ENCODE results near the gene AKNA.
"Not testable (repeated sequence)": the region's sequence is repeated elsewhere in the genome, so short reads cannot be mapped to it uniquely, and the experiment has no call there.

Gene AKNA

DNA sequence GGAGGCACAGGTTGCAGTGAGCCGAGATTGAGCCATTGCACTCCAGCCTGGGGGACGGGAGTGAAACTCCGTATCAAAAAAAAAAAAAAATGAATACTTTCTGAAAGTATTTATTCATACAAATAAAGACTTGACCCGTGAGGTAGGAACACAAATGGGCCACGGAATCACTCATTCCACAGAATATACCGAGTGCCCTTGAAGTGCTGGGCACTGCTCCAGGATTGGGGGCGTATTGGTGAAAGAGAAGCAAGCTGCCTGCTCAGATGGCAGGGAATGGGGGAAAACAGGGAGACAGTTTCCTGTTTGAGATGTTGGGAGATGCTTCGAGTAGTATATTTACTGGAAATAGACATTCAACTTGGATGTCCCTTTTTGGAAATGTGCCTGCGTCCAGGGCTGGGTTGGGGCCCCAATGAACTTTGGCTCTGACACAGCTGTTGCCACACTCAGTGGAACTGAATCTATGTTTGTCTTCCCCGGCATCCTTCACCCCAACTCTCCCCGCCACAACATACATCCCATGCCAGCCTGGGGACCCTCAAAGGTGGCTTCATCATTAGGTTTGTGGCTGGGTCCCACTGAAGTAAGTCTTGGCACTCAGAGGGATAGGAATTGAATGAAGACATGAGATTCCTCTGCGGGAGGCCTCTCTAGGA, 65.5 kb downstream of the AKNA start:
- DNase-seq (ENCODE audit: low read depth): not testable (repeated sequence)

DNA sequence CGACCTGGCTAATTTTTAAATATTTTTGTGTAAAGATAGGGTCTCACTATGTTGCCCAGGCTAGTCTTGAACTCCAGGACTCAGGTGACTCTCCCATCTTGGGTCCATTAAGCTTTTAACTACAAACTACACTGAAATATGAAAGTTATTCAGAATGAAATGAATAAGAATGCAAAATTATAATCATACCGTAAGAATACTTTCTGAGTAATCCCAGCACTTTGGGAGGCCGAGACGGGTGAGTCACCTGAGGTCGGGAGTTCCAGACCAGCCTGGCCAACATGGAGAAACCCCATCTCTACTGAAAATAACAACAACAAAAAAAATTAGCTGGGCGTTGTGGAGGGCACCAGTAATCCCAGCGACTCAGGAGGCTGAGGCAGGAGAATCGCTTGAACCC, 66.0 kb downstream of the AKNA start:
- no peak for DNase-seq (ENCODE audit: low read depth)

GRCh38 chr9:114320710-114321109, 67.1 kb downstream of the AKNA start:
- DNase-seq (ENCODE audit: low read depth): not testable (repeated sequence)

DNA sequence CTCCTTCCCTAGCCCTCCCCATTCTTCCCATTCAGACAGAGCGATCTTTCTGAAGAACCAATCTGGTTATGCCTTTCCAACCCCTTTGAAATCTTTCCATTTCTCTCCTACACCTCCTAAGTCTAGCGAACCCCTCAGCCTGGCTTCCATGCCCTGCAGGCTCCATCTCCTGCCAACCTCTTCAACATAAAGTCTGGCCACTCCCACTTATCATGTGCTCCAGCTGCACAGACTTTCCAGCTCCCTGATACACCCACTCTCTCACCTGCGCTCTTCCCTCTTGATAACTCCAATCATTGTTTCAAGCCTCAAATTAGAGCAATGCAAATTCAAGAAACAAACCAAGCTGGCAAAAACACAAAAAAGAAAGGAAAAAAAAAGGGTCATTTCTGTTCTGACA, 68.6 kb downstream of the AKNA start:
- DNase-seq (ENCODE audit: low read depth): no peak

- DNase-seq (ENCODE audit: low read depth): no peak
Measured at GRCh38 chr9:114318416-114318815, 69.4 kb downstream of the AKNA start.

DNA sequence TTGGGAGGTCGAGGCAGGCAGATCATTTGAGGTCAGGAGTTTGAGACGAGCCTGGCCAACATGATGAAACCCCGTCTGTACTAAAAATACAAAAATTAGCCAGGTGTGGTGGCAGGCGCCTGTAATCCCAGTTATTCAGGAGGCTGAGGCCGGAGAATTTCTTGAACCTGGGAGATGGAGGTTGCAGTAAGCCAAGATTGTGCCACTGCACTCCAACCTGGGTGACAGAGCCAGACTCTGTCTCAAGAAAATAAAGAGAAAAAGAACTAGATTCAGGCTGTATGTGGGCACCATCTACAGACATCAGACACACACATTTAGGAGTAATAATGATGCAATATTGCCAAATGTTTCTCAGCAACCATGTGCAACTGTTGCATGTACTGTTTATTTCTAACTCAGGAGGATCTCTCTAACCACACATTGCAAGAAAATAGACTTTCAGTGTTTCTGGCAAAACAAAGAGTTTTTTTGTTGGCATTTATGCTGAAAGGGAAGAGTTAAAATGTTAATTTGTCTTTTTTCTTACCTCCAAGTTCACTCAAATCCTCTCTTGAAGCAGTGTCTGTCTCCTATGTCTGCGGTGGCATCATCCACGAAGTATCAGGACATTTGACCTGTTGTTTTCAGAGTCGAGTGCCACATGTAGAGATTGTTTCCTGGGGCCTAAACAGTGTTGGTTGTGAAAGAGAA, 70.0 kb downstream of the AKNA start:
- no peak for DNase-seq (ENCODE audit: low read depth)

DNA sequence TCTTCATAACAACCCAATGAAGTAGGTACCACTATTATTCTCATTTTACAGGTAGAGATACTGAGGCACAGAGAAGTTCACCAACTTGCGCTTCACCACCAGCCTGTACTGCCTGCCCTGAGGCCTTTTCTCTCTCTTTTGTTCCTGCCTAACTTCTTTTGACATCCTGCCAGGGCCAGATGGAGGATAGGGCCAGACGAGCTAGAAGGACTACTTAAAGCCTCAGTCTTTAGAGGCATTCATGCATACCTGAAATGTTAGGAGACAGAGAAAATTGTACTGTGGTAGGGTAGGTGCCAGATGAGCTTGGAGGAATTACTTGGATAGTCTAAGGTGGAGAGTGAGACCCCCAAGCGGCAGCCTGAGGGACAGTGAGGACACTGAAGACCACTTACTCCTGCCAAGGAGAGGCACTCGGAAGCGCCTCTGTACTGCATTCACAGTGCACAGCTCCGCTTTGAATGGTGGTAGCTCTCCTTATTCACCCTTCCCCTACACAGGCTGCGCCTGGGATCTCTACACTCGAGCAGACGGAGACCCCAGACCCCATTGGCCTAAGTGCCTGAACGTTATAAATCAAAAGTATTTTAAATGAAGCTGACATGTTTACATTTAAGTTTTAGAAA, 71.1 kb downstream of the AKNA start:
- DNase-seq (ENCODE audit: low read depth): no peak

DNA sequence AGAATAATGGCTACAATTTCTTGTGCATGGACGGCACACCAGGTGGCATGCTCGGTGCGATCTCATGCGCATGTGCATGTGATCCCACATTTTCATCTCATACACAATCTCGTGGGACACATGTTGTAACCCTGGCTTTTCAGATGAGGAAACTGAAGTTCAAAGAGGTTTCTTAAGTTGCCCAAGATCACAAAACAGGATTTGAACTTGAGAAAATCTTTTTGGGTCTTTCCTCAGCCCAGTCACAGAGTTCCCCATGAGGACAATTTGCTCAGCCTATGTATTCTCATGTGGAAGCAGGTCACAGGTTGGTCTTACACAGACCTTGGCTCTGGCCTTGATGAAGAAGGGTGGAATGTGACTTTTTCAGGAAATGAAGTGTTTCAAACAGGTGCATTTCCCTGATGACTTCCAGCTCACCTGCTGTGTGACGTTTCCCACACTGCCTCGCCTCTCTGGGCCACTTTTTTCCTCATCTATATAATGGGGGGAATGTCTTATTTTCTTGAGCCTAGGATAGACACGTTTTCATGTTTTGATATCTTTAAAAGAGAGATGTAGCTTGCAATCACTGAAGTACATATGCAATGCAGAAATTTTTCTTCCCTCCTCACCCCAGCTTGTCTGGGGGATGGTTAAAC, 71.9 kb downstream of the AKNA start:
- no peak for DNase-seq (ENCODE audit: low read depth)

DNA sequence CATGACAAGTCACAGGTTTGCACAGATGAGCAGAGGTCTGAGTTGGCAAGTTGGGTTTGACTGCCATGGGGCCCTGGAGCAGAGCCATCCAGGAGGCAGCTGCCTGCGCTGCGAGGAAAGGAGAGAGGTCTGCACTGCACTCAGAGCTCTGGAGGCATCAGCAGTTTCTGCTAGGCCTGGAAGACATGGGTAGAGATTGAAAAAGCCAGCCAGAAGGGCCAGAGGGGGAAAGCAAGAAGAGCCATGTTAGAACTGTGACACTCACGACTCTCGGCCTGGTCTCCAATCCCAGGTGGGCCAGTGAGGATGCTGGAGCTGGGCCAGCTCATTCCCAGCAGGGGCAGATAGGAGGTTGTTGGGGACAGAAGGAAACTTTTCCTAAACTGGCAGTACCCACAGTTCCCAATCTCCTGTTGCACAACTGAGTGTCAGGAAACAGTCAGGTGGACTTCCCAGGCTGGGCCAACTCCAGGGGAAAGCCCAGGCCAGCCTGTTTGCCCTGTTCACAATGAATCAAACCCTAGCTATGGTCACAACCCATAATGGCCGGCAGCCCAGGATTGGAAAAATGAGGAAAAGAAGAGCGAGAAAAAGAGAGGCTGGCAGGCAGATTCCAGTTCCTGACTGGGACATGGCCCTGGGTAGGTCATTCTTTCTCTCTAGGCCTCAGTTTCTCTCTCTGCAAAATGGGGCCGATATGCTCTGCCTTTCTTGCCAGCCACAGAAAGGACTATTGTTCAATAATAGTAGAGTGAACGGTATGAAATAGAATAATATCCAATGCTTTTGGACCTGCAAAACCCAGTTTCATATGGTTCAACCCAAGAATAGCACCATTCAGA, 72.7 kb downstream of the AKNA start:
- DNase-seq (ENCODE audit: low read depth): no peak

DNA sequence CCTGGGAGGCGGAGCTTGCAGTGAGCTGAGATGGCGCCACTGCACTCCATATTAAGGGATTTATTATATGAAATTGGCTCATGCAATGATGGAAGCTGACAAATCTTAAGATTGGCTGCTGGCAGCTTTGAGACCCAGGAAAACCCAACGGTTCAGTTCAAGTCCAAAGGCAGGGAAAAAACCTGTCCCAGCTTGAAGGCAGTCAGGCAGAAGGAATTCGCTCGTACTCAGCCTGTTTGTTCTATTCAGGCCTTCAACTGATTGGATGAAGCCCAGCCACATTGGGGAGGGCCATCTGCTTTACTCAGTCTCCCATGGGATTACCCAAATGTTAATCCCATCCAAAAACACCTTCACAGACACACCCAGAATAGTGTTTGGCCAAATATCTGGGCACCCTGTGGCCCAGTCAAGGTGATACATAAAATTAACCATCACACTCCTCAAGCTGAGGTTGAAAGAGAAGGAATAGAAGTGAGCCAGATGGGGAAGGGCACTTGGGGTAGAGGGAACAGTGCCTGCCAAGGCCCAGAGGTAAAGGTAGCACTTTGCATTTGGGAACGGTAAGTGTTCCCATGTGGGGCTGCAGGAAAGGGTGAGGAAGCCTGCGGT, 73.4 kb downstream of the AKNA start:
- no peak for DNase-seq (ENCODE audit: low read depth)

- DNase-seq (ENCODE audit: low read depth): no peak
Measured at GRCh38 chr9:114313186-114313585, 74.6 kb downstream of the AKNA start.

DNA sequence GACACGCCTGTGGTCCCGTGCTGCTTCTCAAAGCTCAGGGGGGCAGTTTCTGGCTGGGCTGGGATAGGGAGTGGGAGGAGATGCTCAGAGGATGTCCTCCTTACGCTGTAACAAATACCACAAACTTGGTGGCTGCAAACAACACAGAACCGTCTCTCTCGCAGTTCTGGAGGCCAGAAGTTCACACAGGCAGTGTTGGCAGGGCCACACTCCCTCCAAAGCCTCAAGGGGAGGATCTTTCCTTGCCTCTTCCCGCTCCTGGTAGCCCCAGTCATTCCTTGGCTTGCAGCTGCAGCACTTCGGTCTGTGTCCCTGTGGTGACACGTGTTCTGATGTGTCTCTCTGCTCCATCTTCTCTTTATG, 75.3 kb downstream of the AKNA start:
- DNase-seq (ENCODE audit: low read depth): no peak

- DNase-seq (ENCODE audit: low read depth): no peak
Measured at GRCh38 chr9:114311571-114312512, 75.9 kb downstream of the AKNA start.

DNA sequence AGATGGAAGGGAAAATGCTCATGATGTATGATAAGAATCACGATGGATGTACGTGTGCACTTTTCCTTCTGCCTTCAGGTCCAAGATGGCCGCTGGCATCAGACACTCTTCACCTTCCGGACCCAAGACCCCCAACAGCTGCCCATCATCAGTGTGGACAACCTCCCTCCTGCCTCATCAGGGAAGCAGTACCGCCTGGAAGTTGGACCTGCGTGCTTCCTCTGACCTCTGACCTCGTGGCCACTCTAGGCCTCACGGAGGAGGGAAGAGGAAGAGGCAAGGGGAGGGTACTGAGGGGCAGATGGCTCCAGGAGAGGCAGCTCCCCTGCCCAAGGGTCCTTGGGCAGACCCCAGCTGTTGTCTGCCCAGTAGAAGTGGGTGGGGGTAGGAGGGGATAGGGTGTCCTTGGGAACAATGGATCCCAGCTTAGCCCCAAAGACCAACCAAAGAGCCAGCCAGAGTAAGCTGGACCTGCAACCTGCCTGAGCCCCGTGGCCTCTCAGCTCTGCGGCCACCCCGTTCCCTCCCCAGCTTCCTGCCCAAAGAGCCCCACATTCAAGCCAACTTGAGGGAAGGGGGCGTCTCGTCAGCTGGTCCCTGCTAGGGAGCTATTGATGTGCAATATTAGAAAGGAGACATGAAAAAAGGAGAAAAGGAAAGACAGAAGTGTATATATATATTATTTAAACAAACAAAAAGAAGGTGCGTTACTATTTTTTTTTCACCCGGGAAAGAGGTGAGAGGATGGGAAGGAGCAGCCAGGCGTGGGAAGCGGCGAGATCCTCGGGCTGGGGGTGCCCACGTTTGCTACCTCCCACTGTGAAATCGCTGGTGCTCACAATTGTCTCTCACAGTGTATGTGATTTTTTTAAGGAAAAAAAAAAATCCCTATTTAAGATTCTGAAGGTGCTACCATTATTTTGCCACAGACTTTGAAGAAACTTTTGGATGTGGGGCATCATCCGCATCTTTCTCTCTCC, 77.0 kb downstream of the AKNA start:
- DNase-seq (ENCODE audit: low read depth): no peak

GRCh38 chr9:114309096-114309495, 78.7 kb downstream of the AKNA start:
- DNase-seq (ENCODE audit: low read depth): no peak

- DNase-seq (ENCODE audit: low read depth): no peak
Measured at GRCh38 chr9:114308361-114308950, 79.3 kb downstream of the AKNA start.

DNA sequence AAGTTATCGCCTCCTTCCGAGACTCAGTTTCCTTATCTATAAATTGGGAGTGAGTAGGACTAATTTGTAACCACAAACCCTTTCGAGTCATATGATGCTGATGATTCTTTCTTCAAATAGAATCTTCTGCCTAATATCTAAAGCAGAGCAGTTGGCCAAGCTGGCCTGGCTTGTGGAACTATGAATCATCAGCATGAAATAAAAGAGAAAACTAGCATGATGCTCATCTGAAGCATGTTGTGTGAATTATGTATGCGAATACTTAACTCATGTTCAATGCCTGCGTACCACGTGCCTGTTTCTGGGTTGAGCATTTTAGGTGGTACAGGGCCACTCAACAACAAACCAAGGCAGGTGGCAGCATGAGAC, 79.9 kb downstream of the AKNA start:
- no peak for DNase-seq (ENCODE audit: low read depth)

- no peak for DNase-seq (ENCODE audit: low read depth)
Measured at GRCh38 chr9:114304416-114305188, 83.2 kb downstream of the AKNA start.
